Neuron (in vitro differentiated cells): ENCODE data around the gene ITIH1.

ENCODE experiments used
- H2AFZ ChIP-seq: one replicate; pipeline ENCODE4 v1.6.1; 2013; ENCODE audit warnings: low read depth, mild to moderate bottlenecking, inconsistent platforms, low read length, moderate library complexity
- H3K27me3 ChIP-seq: one replicate; pipeline ENCODE4 v1.6.1; 2013; ENCODE audit warnings: low read length; ENCODE audit not compliant: insufficient read depth
- H3K36me3 ChIP-seq: one replicate; pipeline ENCODE4 v1.6.1; 2013; ENCODE audit warnings: low read length; ENCODE audit not compliant: insufficient read depth
- H3K4me1 ChIP-seq: one replicate; pipeline ENCODE4 v1.6.1; 2013; ENCODE audit warnings: low read length; ENCODE audit not compliant: insufficient read depth
- H3K4me3 ChIP-seq: 2 replicates; pipeline ENCODE4 v1.5.1; 2013; ENCODE audit warnings: mild to moderate bottlenecking, low read length, moderate library complexity
- H3K9me3 ChIP-seq: one replicate; pipeline ENCODE4 v1.6.1; 2013; ENCODE audit warnings: low read length

ITIH1 gene

GRCh38 chr3:52798376-52798977, 21.1 kb downstream of the ITIH1 start:
- H3K9me3 ChIP-seq = no peaks in the 10 kb centered on the region
- no peak overlapping the region for H3K4me3 ChIP-seq
- H3K4me1 ChIP-seq = peaks cover 4% of the 10 kb centered on the region
- H3K36me3 ChIP-seq = no peaks in the 10 kb centered on the region
- no peak overlapping the region for H2AFZ ChIP-seq
- H3K27me3 ChIP-seq = no peaks in the 10 kb centered on the region

- Histone ChIP-seq H3K4me1 (peaks cover 4% of the 10 kb centered on the region), H3K36me3 (no peaks in the 10 kb centered on the region), H2AFZ (no peak overlapping the region), H3K4me3 (no peak overlapping the region), H3K27me3 (no peaks in the 10 kb centered on the region), H3K9me3 (no peaks in the 10 kb centered on the region)
These were observed 21.6 kb downstream of the ITIH1 start for GRCh38 chr3:52798978-52799476.

- Histone ChIP-seq H2AFZ (no peak overlapping the region), H3K36me3 (no peaks in the 10 kb centered on the region), H3K4me3 (no peak overlapping the region), H3K4me1 (no peaks in the 10 kb centered on the region), H3K27me3 (no peaks in the 10 kb centered on the region), H3K9me3 (no peaks in the 10 kb centered on the region)
These were observed 22.7 kb downstream of the ITIH1 start for GRCh38 chr3:52800079-52800478.

- no peaks in the 10 kb centered on the region for H3K27me3 ChIP-seq
- H2AFZ ChIP-seq = no peak overlapping the region
- H3K9me3 ChIP-seq = no peaks in the 10 kb centered on the region
- no peaks in the 10 kb centered on the region for H3K36me3 ChIP-seq
- H3K4me3 ChIP-seq = no peak overlapping the region
- H3K4me1 ChIP-seq = no peaks in the 10 kb centered on the region
These were observed 24.4 kb downstream of the ITIH1 start for GRCh38 chr3:52801839-52802238.

- Histone ChIP-seq H3K27me3 (no peaks in the 10 kb centered on the region), H3K4me3 (no peak overlapping the region), H3K9me3 (no peaks in the 10 kb centered on the region), H2AFZ (no peak overlapping the region), H3K4me1 (no peaks in the 10 kb centered on the region), H3K36me3 (no peaks in the 10 kb centered on the region)
These were observed 28.1 kb downstream of the ITIH1 start for GRCh38 chr3:52805270-52806039.

- Histone ChIP-seq H3K4me1 (no peaks in the 10 kb centered on the region), H3K27me3 (no peaks in the 10 kb centered on the region), H3K36me3 (no peaks in the 10 kb centered on the region), H2AFZ (no peak overlapping the region), H3K9me3 (no peaks in the 10 kb centered on the region), H3K4me3 (no peak overlapping the region)
These were observed 31.8 kb downstream of the ITIH1 start for GRCh38 chr3:52809149-52809548.

GRCh38 chr3:52809662-52810377, 32.4 kb downstream of the ITIH1 start:
- Histone ChIP-seq H2AFZ (no peak overlapping the region), H3K9me3 (no peaks in the 10 kb centered on the region), H3K27me3 (no peaks in the 10 kb centered on the region), H3K4me1 (no peaks in the 10 kb centered on the region), H3K4me3 (no peak overlapping the region), H3K36me3 (no peaks in the 10 kb centered on the region)

GRCh38 chr3:52810923-52811322, 33.5 kb downstream of the ITIH1 start:
- H3K4me1 ChIP-seq = no peaks in the 10 kb centered on the region
- H2AFZ ChIP-seq = no peak overlapping the region
- no peaks in the 10 kb centered on the region for H3K27me3 ChIP-seq
- no peak overlapping the region for H3K4me3 ChIP-seq
- H3K36me3 ChIP-seq = no peaks in the 10 kb centered on the region
- no peaks in the 10 kb centered on the region for H3K9me3 ChIP-seq

GRCh38 chr3:52811452-52812011, 34.1 kb downstream of the ITIH1 start:
- no peak overlapping the region for H3K4me3 ChIP-seq
- no peaks in the 10 kb centered on the region for H3K27me3 ChIP-seq
- H3K36me3 ChIP-seq = no peaks in the 10 kb centered on the region
- peaks cover 3% of the 10 kb centered on the region for H3K4me1 ChIP-seq
- no peaks in the 10 kb centered on the region for H3K9me3 ChIP-seq
- H2AFZ ChIP-seq = no peak overlapping the region

- no peaks in the 10 kb centered on the region for H3K9me3 ChIP-seq
- H2AFZ ChIP-seq = no peak overlapping the region
These were observed 36.4 kb downstream of the ITIH1 start for GRCh38 chr3:52813810-52814209.

GRCh38 chr3:52816199-52816598, 38.8 kb downstream of the ITIH1 start:
- Histone ChIP-seq H3K36me3 (no peaks in the 10 kb centered on the region), H3K4me3 (no peak overlapping the region), H2AFZ (no peak overlapping the region), H3K9me3 (no peaks in the 10 kb centered on the region), H3K4me1 (peaks cover 3% of the 10 kb centered on the region), H3K27me3 (no peaks in the 10 kb centered on the region)

More at GRCh38 chr3:52813810-52814209, 36.4 kb downstream of the ITIH1 start:
- no peaks in the 10 kb centered on the region for H3K36me3 ChIP-seq
- H3K4me1 ChIP-seq = peaks cover 3% of the 10 kb centered on the region
- H3K27me3 ChIP-seq = no peaks in the 10 kb centered on the region
- no peak overlapping the region for H3K4me3 ChIP-seq

- Histone ChIP-seq H3K27me3 (no peaks in the 10 kb centered on the region), H3K4me3 (no peak overlapping the region), H3K36me3 (no peaks in the 10 kb centered on the region), H2AFZ (no peak overlapping the region), H3K4me1 (peaks cover 3% of the 10 kb centered on the region), H3K9me3 (no peaks in the 10 kb centered on the region)
These were observed 39.3 kb downstream of the ITIH1 start for GRCh38 chr3:52816654-52817053.

- Histone ChIP-seq H3K4me3 (no peak overlapping the region), H3K9me3 (no peaks in the 10 kb centered on the region), H3K27me3 (no peaks in the 10 kb centered on the region), H3K36me3 (no peaks in the 10 kb centered on the region), H3K4me1 (peaks cover 3% of the 10 kb centered on the region), H2AFZ (no peak overlapping the region)
These were observed 39.8 kb downstream of the ITIH1 start for GRCh38 chr3:52817221-52817620.
